Measurements from ENCODE around the gene FLRT2. TPM values are rescaled to one million over a fixed set of nuclear protein-coding genes. Genes with fewer than 3 reads are reported as not detected.

The FLRT2 gene
- total RNA-seq, 1 experiment from 2014 or later: 13.2 TPM

GRCh38 chr14:85546390-85546789, 16.4 kb downstream of the FLRT2 start (continued):
- TF ChIP-seq OVOL2 (CRISPR knock-in tag; IDR thresholded peaks at IDR 0.05; ENCODE audit: borderline replicate concordance): no peak
- TF ChIP-seq, protein P1, sequence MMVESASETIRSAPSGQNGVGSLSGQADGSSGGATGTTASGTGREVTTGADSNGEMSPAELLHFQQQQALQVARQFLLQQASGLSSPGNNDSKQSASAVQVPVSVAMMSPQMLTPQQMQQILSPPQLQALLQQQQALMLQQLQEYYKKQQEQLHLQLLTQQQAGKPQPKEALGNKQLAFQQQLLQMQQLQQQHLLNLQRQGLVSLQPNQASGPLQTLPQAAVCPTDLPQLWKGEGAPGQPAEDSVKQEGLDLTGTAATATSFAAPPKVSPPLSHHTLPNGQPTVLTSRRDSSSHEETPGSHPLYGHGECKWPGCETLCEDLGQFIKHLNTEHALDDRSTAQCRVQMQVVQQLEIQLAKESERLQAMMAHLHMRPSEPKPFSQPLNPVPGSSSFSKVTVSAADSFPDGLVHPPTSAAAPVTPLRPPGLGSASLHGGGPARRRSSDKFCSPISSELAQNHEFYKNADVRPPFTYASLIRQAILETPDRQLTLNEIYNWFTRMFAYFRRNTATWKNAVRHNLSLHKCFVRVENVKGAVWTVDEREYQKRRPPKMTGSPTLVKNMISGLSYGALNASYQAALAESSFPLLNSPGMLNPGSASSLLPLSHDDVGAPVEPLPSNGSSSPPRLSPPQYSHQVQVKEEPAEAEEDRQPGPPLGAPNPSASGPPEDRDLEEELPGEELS (CRISPR knock-in tag; IDR thresholded peaks at IDR 0.05): 0 out of 2 replicates have a peak, but pooled peaks have one; percentile 29

DNA sequence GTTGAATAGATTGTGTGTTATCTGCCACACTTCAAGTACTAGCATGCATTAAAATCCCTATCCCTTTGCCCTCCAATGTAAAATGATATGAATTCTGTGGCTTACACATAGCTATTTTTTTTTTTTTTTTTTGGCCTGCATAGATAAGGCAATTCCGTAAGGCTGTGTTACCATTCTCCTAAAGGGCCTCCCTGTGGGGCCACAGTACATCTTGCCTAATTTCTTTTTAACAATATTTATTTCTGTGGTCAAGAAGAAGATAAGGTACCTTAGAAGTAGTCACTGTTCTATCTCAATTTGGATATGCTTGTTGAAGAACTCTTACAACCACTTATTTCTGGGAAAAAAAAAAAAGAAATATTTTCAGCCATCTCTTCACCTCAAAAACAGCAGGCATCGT, 19.8 kb downstream of the FLRT2 start:
- TF ChIP-seq ZSCAN18 (CRISPR knock-in tag; IDR thresholded peaks at IDR 0.05) (no peak), NFATC4 (CRISPR knock-in tag; IDR thresholded peaks at IDR 0.05) (no peak), PRRX2 (CRISPR knock-in tag; IDR thresholded peaks at IDR 0.05) (no peak), IRF1 (CRISPR knock-in tag; IDR thresholded peaks at IDR 0.05) (no peak), RORB (CRISPR knock-in tag; IDR thresholded peaks at IDR 0.05) (no peak)
- CTCF ChIA-PET: interaction anchor here (0.6 kb wide), 2 partner anchors 222 to 1659 kb away, joined by 3 read pairs; no protein-coding TSS in a partner anchor
- H3K27me3 Mint-ChIP-seq (ENCODE audit: low read depth): peaks cover 11% of the 10 kb centered on the region
- H3K36me3 Mint-ChIP-seq: peaks cover 5% of the 10 kb centered on the region; the same call in 1 of the 2 replicates
- H3K27ac Mint-ChIP-seq: 0 out of 2 replicates have a peak overlapping the region, but pooled peaks have one; percentile 79
- H3K9me3 Mint-ChIP-seq: peaks cover 4% of the 10 kb centered on the region; the same call in 1 of the 2 replicates
- no peak for DNase-seq (ENCODE audit: low spot score)
- POLR2A ChIA-PET: no interaction called here
- ATAC-seq: no peak
- H3K4me1 Mint-ChIP-seq: peaks cover 67% of the 10 kb centered on the region
- no peak overlapping the region for H3K4me3 Mint-ChIP-seq

GRCh38 chr14:85554106-85554505, 24.2 kb downstream of the FLRT2 start:
- peaks cover 39% of the 10 kb centered on the region for H3K4me1 Mint-ChIP-seq
- H3K36me3 Mint-ChIP-seq: peaks cover 9% of the 10 kb centered on the region
- no peak overlapping the region for H3K27ac Mint-ChIP-seq
- CTCF ChIA-PET: no interaction called here
- DNase-seq (ENCODE audit: low spot score) (no peak), ATAC-seq (no peak)
- POLR2A ChIA-PET: no interaction called here
- no peaks in the 10 kb centered on the region for H3K27me3 Mint-ChIP-seq (ENCODE audit: low read depth)
- TF ChIP-seq, protein P2, sequence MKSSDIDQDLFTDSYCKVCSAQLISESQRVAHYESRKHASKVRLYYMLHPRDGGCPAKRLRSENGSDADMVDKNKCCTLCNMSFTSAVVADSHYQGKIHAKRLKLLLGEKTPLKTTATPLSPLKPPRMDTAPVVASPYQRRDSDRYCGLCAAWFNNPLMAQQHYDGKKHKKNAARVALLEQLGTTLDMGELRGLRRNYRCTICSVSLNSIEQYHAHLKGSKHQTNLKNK (CRISPR knock-in tag; IDR thresholded peaks at IDR 0.05): no peak
- TF ChIP-seq SMAD3 (CRISPR knock-in tag; IDR thresholded peaks at IDR 0.05; ENCODE audit: borderline replicate concordance) (no peak), PRDM15 (CRISPR knock-in tag; IDR thresholded peaks at IDR 0.05) (no peak), FOXP1 (CRISPR knock-in tag; IDR thresholded peaks at IDR 0.05; ENCODE audit: borderline replicate concordance) (no peak), SOX15 (CRISPR knock-in tag; IDR thresholded peaks at IDR 0.05) (no peak), ZSCAN18 (CRISPR knock-in tag; IDR thresholded peaks at IDR 0.05) (no peak), ATF1 (CRISPR knock-in tag; IDR thresholded peaks at IDR 0.05) (no peak)
- TF ChIP-seq, protein P3, sequence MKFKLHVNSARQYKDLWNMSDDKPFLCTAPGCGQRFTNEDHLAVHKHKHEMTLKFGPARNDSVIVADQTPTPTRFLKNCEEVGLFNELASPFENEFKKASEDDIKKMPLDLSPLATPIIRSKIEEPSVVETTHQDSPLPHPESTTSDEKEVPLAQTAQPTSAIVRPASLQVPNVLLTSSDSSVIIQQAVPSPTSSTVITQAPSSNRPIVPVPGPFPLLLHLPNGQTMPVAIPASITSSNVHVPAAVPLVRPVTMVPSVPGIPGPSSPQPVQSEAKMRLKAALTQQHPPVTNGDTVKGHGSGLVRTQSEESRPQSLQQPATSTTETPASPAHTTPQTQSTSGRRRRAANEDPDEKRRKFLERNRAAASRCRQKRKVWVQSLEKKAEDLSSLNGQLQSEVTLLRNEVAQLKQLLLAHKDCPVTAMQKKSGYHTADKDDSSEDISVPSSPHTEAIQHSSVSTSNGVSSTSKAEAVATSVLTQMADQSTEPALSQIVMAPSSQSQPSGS (CRISPR knock-in tag; IDR thresholded peaks at IDR 0.05; ENCODE audit: borderline replicate concordance, low read depth): no peak
- TF ChIP-seq, protein P4, sequence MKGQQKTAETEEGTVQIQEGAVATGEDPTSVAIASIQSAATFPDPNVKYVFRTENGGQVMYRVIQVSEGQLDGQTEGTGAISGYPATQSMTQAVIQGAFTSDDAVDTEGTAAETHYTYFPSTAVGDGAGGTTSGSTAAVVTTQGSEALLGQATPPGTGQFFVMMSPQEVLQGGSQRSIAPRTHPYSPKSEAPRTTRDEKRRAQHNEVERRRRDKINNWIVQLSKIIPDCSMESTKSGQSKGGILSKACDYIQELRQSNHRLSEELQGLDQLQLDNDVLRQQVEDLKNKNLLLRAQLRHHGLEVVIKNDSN (CRISPR knock-in tag; IDR thresholded peaks at IDR 0.05): no peak
- TF ChIP-seq, protein P5, sequence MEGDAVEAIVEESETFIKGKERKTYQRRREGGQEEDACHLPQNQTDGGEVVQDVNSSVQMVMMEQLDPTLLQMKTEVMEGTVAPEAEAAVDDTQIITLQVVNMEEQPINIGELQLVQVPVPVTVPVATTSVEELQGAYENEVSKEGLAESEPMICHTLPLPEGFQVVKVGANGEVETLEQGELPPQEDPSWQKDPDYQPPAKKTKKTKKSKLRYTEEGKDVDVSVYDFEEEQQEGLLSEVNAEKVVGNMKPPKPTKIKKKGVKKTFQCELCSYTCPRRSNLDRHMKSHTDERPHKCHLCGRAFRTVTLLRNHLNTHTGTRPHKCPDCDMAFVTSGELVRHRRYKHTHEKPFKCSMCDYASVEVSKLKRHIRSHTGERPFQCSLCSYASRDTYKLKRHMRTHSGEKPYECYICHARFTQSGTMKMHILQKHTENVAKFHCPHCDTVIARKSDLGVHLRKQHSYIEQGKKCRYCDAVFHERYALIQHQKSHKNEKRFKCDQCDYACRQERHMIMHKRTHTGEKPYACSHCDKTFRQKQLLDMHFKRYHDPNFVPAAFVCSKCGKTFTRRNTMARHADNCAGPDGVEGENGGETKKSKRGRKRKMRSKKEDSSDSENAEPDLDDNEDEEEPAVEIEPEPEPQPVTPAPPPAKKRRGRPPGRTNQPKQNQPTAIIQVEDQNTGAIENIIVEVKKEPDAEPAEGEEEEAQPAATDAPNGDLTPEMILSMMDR (IDR thresholded peaks at IDR 0.05): no peak
- H3K9me3 Mint-ChIP-seq: peaks cover 10% of the 10 kb centered on the region
- H3K4me3 Mint-ChIP-seq: no peak overlapping the region
